ENCODE results near the gene ATXN10. TPM values are rescaled to one million over a fixed set of nuclear protein-coding genes. Genes with fewer than 3 reads are reported as not detected.

Gene ATXN10
- total RNA-seq, 1 donor from 2014 or later: 53.2 TPM

DNA sequence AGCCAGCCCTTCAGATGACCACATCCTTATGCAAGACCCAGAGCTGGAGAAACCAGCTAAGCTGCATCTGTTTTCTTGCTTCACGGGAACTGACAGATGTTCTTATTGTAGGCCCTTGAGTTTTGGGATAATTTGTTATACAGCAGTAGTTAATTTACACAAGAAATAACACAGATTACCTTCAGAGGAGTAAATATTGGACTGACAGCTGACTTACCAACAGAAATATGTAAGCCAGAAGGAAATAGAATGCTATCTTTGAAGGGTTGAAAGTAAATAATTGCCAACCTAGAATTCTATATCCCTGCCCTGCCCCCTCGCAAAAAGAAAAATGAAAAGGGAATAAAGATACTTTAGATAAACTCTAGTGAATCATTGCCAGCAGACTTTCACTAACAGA, 181.2 kb downstream of the ATXN10 start:
- no peak for DNase-seq (ENCODE audit: low read depth in 2 of 2)

DNA sequence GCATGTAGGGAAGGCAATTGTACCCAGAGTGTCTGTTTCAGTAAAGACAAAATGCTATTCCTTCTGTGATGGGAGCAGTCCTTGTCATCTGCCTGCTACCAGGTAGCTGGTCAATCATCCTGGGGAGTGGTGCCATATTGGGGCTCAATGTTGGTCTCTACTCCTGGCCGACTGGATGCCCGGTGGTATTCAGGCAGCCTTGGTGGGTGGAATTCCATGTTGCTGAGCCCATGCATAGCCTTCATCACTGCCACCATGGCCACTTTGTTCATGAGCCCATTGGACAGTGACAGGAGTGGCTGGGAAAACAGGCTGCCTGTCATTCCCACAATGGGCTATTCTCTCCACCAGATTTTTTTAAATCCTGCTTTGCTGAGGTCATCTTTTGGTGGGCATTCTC, 184.3 kb downstream of the ATXN10 start:
- DNase-seq (ENCODE audit: low read depth in 2 of 2): no peak

DNA sequence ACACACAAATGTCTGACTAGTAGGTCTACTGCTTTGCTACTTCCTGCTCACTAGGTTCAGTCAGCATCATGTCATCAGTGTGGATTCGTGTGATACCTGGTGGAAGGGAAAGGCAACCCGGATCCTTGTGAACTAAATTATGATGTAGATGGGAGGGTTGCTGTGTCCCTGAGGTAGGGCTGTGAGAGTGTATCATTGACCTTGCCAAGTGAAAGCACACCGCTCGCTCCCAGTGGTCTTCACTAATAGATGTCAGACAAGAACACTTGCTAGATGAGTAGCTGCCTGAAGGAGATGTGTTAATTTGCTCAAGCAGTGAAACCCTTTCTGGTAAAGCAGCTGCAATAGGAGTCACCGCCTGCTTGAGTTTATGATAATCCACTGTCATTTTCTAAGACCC, 185.9 kb downstream of the ATXN10 start:
- no peak for DNase-seq (ENCODE audit: low read depth in 2 of 2)

DNA sequence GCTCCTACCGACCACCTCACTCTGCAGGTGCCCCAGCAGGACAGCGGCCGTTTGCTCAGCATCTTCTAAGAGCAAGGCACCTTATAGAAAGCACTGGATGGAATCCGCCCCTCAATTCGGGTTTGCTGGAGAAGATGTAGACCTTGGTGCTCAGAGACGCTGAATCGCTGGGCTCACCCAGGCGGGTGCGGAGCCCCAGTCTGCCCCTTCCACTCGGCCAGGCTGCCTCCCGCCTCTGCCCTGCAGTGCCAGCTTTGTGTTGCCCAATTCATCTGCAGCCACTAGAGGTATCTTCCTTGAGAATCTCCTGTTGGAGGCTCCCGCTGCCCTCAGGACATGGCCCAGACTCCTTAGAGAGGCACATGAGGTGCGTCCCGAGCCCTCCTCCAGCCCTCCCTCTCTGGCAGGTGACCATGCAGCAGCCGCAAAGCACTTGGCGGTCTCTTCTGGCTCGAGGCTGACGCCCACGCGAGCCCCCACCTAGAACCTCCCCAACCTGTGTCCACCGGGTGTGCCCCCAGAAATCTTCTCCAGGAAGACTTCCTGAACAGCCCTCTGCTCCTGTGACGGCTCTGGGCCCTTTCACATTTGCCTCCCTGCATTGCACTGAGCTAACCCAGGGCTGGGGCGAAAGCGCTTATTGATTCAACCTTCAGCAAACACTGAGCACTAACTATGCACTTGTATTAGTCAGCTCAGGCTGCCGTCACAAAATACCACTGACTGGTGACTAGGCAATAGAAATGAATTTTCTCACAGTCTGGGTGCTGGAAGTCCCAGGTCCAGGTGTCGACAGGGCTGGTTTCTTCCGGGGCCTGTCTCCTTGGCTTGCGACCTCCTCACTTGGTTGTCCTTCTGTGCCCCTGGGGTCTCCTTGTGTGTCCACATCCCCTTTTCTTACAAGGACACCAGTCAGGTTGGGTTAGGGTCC, 187.9 kb downstream of the ATXN10 start:
- no peak for DNase-seq (ENCODE audit: low read depth in 2 of 2)

DNA sequence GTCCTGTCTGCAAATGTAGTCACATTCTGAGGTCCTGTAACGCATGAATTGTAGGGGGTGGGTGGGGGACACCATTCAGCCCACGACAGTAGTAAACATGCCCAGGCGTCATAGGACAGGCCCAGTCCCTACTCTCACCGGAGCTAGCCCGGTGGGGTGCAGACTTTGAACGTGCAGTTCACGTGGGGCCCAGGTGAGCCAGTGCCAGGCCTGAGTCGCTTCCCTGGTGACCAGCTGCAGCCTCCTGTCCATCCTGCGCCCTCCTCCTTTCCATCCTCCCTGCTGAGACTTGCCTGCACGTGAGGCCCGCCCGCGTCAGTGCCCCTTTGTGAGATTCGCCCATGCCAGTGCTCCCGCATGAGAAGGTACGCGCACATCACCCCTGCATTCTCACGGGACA, 188.6 kb downstream of the ATXN10 start:
- DNase-seq (ENCODE audit: low read depth in 2 of 2): no peak

DNA sequence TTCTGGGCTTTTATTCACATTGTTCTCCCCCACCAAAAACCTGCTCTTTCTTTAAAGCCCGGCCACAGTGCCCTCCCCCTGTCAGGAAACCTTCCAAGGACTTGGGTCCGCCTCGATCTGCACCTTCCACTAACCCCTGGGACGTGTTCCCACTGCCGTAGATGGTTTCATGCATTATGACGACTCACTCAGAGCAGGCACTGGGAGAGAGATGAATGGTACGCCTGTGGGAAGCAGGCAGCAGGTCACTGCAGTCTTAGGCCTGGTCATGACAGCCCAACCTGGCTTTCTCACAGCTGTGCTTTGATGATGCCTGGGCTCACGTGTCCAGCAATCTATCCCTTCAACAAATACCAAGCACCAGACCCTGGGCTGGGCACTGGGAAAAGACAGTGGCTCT, 189.6 kb downstream of the ATXN10 start:
- no peak for DNase-seq (ENCODE audit: low read depth in 2 of 2)

DNA sequence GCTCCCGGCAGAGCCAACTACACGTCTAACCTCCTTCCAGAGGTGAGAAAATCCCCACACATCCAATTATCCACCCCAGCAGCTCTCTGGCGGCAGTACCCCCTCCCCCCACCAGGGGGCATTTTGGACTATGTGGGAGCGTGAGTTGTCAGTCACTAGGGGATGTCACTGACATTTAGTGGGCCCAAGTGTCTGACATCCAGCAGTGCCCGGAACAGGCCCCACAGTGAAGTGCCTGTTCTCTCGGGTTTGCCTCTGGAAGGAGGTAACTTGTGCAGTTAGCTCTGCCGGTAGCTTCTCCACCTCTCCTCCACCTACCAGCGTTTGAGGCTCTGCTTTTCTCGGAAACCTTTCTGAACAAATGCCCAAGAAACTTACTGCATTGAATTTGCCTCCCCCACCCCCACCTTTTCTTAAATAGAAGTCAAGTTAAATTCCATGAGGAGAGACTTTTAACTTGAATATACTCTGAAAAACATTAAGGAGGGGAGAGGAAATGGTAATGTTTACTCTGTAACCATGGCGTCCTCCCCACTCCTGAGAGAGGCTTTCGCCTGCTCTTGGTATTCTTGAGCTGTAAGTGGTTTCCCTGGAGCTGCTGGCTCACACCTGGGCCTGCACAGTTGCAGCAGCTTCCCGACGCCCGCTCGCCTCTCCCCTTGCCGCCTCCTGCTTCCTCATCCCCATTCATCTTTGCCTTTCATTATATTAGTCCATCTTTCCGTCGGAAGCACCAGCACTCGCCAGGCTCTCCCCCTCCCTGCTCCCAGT, 192.5 kb downstream of the ATXN10 start:
- DNase-seq (ENCODE audit: low read depth in 2 of 2): peak; percentile 67 to 68

DNA sequence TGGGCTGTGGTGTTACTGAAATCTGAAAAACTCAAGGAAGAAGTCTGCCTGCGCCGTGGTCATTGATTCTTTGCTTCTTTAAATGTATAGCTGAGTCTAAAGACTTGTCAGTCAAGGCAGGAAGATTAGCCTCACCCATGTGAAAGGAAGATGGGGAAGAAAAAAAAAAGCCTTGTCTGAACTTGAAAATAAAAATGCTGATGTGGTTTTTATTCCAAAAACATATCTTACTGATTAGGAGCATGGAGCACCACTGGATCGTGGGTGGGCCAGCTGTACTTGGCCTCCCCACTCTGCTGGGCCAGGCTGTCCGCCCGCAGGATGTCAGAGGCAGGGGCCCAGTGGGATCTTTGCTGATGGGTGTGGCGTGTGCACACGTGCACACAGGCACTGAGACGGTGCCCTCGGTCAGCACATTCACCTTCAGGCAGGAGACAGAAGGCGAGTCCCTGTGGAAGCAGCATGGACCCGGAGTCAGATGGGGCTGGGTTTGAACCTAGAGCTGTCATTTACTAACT, 193.4 kb downstream of the ATXN10 start:
- no peak for DNase-seq (ENCODE audit: low read depth in 2 of 2)

DNA sequence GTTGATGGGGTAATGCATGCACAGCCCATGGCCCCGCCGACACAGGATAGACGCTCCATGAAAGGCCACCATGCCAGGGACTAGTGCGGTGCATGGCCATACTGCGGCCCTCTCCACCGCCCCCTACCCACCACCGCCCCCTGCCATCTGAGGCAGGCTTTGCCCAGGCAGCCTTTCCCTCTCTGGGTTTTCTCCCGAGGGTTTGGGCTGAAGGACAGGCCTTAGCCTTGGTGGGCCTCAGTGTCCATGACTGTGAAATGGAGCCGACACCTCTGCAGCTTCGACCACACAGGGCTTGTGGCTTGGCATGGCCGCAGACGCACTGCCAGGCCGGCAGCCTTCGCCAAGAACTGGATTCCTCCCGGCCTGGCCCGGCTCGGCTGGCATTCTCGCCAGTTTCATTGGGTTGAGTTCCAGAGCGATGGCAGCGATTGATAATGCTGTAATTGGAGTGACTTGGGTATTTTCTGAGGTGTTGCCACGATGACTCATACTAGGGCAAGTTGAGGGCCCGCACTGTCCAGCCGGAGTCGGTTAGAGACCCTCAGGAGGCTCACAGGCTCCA, 194.0 kb downstream of the ATXN10 start:
- no peak for DNase-seq (ENCODE audit: low read depth in 2 of 2)

DNA sequence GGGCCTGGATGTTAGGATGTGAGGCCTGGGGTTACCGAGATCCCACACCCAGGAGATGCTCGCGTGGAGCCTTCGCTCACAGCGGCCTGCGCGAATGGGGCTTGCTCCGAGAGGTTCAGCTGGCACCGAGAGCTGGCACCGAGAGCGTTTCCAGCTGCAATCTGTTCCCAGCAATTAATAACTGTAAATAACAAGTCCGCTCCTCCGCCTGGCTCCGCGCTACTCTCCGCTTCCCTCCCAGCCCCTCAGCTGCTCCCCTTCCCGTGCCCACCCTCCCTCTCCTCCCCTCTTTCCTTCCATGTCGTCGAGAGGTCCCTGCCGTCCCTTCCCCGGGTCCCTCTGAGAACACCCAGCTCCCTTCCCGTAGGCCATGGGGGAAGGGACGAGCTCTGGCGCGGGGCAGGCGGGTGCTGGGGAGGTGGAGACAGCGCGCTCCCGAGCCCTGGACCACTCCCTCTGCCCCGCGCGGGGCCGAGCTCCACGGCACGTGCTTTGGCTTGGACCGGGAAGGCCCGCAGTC, 194.6 kb downstream of the ATXN10 start:
- no peak for DNase-seq (ENCODE audit: low read depth in 2 of 2)

DNA sequence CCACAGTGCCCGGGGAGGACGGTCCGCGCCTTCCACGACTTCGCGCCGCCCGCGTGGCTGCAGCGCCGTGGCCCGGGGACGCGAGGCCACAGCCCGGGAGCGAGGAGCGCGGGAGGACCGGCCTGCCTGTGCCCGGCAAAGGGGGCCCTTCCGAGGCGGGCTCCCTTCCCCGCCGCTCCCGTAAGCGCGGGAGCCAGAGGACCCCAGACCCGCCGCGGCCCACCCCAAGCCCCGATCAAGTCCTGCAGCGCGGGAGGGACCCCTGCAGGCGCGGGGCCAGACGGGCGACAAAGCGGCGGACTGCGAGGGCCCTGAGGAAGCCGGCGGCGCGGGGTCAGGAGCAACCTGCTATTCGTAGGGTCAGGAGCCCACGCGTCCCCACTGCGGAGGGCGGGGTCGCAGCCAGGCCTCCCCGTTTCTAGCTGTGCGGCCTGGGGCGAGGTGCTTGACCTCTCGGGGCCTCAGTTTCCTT, 195.0 kb downstream of the ATXN10 start:
- no peak for DNase-seq (ENCODE audit: low read depth in 2 of 2)

DNA sequence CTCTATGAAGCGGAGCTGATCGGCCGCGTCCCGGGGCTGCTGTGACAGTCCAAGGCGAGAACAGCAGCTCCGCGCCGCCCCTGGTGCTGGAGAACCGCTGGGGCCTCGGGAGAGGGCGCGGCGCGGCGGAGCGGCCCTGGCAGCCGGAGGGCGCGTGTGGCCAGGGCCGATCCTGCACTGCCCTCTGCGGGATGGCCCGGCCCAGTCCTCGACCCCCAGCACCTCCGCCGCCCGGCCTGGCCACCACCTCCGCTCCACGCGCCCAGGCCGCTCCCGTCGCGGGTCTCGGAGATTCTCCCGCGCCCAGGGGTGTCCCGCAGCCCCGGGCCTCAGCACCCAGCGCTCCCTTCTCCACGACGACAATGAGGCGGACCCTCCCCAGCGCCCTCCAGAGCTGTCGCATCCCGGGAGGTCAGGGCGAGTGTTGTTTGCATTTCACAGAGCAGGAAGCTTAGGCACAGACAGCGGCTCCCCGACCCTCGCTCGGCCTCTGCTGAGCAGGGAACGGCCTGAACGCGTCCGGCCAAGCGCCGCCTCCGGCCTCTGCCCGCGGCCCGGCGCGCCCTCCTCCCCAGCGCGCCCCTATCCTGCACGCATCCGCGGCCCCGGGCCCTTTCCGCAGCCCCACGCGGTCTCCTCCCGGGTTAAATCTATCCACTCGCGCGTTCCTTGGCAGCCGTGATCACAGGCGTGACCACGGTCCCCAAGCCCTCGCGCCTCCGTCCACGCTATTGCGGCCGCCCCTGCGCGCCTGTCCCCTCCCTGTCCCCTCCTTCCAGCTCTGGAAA, 195.7 kb downstream of the ATXN10 start:
- peak; percentile 23 to 48 for DNase-seq (ENCODE audit: low read depth in 2 of 2)

DNA sequence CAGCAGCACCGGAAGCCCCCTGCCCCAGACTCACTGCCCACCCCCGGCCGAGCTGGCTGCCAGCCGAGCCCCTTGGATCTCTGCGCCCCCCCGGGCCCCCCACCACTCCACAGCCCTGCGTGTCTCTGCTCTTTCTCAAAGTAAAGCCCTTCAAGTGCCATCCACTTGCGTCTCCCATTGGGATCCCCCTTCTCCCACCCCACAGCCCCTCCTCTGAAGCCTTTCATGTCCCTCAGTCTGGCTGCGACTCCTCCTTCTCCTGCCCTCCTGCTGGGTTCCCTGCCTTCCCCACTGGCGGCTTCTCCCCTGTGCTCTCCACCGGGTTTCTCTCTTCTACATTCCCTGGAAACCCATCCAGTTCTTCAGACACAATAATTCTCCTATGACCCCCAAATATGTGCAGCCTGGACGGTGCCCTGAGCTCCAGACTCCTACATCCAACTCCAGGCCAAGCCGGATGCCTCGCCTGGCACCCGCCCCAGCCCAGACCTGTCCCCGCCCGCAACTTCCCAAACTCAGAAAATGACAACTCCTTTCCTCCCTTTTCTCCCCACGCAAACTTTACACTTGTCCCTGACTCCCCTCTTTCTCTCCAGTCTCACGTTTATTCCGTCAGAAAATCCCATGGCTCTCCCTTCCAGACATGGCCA, 196.4 kb downstream of the ATXN10 start:
- no peak for DNase-seq (ENCODE audit: low read depth in 2 of 2)

DNA sequence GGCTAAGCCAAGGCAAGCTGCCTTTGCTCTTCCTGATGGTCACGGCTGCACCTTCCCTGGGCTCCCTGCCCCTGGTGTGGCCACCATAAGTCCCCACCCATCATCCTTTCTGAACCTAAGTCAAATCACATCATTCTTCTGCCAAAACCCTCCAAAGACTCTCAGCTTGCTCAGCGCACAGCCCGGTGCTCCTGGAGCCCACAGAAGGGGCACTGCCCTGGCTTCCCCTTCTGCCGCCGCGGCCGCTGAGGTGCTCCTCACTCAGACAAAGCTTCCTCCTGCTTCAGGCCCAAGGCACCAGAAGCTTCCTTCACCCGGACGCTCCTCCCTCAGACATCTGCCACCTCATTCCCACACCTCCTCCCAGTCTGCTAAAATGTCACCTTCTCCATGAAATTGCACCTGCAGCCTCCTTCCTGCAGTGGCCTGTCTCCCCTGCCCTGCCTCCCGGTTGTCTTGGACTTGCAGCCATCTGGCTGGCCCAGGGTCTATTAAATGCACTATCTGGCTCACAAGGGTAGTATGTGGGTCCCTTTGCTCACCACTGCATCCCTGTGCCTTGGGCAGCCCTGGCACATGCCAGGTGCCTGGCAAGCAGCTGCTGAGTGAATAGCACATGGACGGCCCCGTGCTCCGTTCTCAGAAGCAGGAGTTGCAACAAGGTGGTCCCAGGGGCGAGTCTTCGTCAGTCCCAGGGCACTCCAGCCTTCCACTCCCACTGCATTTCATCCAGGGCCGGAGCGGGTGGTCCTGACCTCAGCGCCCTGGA, 197.1 kb downstream of the ATXN10 start:
- DNase-seq (ENCODE audit: low read depth in 2 of 2): no peak

DNA sequence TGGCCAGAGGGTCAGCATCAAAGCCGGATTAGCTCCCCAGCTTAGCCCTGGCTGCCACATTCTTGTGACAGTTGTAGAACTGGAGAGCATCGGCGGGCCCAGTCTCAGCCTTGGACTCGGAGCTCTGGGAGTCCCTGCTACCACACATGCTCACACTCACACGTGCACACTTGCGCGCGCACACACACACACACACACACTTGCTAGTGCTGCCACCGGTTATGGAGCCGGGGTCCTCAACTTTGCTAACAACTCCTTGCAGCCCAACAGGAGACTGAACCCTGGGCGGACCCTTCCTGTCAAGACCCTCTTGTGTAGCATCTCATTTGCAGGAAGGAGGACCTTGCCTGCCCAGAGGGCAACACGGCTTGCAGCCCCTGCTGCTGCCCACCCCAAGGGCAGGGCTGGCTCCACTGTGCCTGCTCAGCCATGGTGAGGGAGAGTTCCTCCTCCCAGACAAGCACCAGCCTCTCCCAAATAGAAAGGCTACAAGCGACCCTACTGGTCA, 197.8 kb downstream of the ATXN10 start:
- no peak for DNase-seq (ENCODE audit: low read depth in 2 of 2)

DNA sequence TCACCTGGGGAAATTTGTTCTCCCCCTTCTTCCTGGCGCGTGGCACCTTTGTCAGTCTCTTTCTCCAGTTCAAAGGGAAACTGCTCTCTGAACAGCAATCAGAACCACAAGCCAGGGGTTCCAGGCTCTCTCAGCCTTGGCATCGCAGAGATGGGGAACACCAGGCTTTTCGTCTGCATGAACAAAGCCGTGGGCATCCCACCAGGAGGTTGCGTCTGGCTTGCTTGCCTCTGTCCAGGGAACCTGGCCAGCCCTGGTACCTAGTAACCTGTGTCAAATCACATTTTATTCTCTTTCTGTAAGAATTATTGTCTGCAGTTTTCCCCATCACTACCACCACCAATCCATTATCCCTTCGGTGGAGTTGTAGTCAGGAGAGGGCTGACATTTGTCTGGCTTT, 198.4 kb downstream of the ATXN10 start:
- DNase-seq (ENCODE audit: low read depth in 2 of 2): no peak

DNA sequence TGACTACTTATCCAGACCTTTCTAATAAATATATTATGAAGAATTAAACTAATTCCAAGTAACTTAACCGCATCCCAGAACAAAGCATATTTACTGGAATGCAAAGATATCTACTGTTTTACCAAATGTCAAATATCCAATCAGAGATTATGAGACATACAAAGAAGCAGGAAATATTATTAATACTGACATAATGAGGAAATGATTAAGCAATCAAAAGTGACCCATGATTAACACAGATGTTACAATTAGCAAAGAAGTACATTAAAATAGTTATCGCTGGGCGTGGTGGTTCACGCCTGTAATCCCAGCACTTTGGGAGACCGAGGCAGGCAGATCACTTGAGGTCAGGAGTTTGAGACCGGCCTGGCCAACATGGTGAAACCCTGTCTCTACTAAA, 200.1 kb downstream of the ATXN10 start:
- DNase-seq (ENCODE audit: low read depth in 2 of 2): no peak

DNA sequence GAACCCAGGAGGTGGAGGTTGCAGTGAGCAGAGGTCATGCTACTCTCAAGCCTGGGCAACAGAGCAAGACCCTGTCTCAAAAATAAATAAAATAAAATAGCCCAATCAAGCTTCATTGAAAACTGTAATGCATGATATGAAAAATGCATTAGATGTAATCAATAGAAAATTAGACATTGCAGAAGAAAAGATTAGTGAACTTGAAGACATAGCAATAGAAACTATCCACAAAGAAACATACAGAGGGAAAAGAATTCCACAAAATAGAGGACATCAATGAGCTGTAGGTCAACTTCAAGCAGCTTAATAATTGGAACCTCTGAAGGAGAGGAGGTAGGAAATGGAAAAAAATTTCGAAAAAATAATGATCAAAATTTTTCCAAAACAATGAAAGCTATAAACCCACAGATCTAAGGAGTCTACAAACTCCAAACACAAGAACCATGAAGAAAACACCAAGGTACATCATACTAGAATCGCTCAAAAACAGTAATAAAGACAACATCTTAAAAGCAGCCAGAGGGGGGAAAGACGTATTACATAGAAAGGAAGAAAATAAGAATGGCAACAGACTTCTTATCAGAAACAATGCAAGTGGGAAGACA, 201.1 kb downstream of the ATXN10 start:
- no peak for DNase-seq (ENCODE audit: low read depth in 2 of 2)
